ENCODE results near the gene BICDL1.

BICDL1 gene

GRCh38 chr12:120102189-120103043 lies 113.4 kb downstream of the BICDL1 start:
- DNase-seq (ENCODE audit: low read depth), result no peak
- TF ChIP-seq, protein P1, sequence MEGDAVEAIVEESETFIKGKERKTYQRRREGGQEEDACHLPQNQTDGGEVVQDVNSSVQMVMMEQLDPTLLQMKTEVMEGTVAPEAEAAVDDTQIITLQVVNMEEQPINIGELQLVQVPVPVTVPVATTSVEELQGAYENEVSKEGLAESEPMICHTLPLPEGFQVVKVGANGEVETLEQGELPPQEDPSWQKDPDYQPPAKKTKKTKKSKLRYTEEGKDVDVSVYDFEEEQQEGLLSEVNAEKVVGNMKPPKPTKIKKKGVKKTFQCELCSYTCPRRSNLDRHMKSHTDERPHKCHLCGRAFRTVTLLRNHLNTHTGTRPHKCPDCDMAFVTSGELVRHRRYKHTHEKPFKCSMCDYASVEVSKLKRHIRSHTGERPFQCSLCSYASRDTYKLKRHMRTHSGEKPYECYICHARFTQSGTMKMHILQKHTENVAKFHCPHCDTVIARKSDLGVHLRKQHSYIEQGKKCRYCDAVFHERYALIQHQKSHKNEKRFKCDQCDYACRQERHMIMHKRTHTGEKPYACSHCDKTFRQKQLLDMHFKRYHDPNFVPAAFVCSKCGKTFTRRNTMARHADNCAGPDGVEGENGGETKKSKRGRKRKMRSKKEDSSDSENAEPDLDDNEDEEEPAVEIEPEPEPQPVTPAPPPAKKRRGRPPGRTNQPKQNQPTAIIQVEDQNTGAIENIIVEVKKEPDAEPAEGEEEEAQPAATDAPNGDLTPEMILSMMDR (IDR thresholded peaks at IDR 0.05; ENCODE audit: control insufficient read depth, insufficient read depth, low read depth, low read length, missing control alignments), result no peak
- no peak overlapping the region for H3K4me3 ChIP-seq (ENCODE audit: control insufficient read depth, low read depth, low read length)

DNA sequence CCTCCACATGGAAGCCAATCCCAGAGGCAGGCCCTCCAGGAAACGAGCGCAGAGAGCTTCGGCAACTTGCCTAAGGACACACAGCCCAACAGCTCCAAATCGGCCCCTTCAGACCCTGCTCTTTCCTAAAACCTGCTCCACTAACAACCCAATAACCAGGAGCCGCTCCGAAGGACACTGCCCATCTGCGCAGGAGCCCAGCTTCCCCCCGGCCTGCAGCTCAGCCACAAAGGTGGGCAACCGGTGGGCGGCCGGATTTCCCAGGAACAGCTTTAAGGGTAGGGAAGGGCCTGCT lies 114.0 kb downstream of the BICDL1 start:
- TF ChIP-seq, protein P1 (IDR thresholded peaks at IDR 0.05; ENCODE audit: control insufficient read depth, insufficient read depth, low read depth, low read length, missing control alignments), result no peak
- DNase-seq (ENCODE audit: low read depth), result no peak
- H3K4me3 ChIP-seq (ENCODE audit: control insufficient read depth, low read depth, low read length), result no peak overlapping the region

GRCh38 chr12:120103371-120103770 lies 114.3 kb downstream of the BICDL1 start:
- TF ChIP-seq, protein P1 (IDR thresholded peaks at IDR 0.05; ENCODE audit: control insufficient read depth, insufficient read depth, low read depth, low read length, missing control alignments), result no peak
- DNase-seq (ENCODE audit: low read depth), result no peak
- H3K4me3 ChIP-seq (ENCODE audit: control insufficient read depth, low read depth, low read length), result no peak overlapping the region

- TF ChIP-seq, protein P1 (IDR thresholded peaks at IDR 0.05; ENCODE audit: control insufficient read depth, insufficient read depth, low read depth, low read length, missing control alignments), result no peak
- DNase-seq (ENCODE audit: low read depth), result no peak
- no peak overlapping the region for H3K4me3 ChIP-seq (ENCODE audit: control insufficient read depth, low read depth, low read length)
Measured at GRCh38 chr12:120106151-120106550, 117.1 kb downstream of the BICDL1 start.

GRCh38 chr12:120109570-120110267 lies 120.7 kb downstream of the BICDL1 start:
- TF ChIP-seq, protein P1 (IDR thresholded peaks at IDR 0.05; ENCODE audit: control insufficient read depth, insufficient read depth, low read depth, low read length, missing control alignments), result no peak
- no peak overlapping the region for H3K4me3 ChIP-seq (ENCODE audit: control insufficient read depth, low read depth, low read length)
- no peak for DNase-seq (ENCODE audit: low read depth)

- TF ChIP-seq, protein P1 (IDR thresholded peaks at IDR 0.05; ENCODE audit: control insufficient read depth, insufficient read depth, low read depth, low read length, missing control alignments), result no peak
- DNase-seq (ENCODE audit: low read depth), result no peak
- H3K4me3 ChIP-seq (ENCODE audit: control insufficient read depth, low read depth, low read length), result no peak overlapping the region
Measured at GRCh38 chr12:120110550-120111501, 121.8 kb downstream of the BICDL1 start.
